Ramos (cell line): ENCODE measurements around the gene FGD5.

Experiments used
- in situ Hi-C: fragments of 300-500 bp; cut with MboI; formaldehyde crosslinking; loops from one replicate; pipeline ENCODE4 v1.14.3; 2022; ENCODE audit warnings: low sequenced_read_pairs; ENCODE audit not compliant: unreplicated experiment

The FGD5 gene

GRCh38 chr3:14821151-14821550 is 2.4 kb downstream of the FGD5 start:
- in situ Hi-C loops = no loop called here

- in situ Hi-C loops = no loop called here
Measured at GRCh38 chr3:14822134-14822533, 3.4 kb downstream of the FGD5 start.

- in situ Hi-C loops = no loop called here
Measured at GRCh38 chr3:14822670-14823390, 4.1 kb downstream of the FGD5 start.

DNA sequence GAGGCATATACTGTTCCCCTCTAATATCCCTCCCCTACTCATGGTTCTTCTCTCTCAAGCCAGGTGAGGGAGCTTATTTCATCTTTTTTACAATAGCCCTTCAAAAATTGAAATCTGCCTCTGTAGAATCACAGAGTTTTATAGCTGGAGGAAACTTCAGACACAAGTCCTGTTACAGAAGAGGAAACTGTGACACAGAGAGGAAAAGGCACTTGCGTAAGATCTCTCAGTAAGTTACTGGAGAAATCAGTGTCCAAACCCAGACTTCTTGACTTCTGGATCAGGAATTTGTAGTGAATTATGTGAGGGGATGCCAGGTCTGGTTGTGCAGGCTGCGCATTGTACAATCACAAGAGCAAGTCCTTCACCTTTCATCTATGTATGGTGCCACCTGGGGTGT is 4.6 kb downstream of the FGD5 start:
- in situ Hi-C loops = no loop called here

- in situ Hi-C loops = no loop called here
Measured at GRCh38 chr3:14823910-14824629, 5.3 kb downstream of the FGD5 start.

- in situ Hi-C loops = no loop called here
Measured at GRCh38 chr3:14824646-14825045, 5.9 kb downstream of the FGD5 start.

DNA sequence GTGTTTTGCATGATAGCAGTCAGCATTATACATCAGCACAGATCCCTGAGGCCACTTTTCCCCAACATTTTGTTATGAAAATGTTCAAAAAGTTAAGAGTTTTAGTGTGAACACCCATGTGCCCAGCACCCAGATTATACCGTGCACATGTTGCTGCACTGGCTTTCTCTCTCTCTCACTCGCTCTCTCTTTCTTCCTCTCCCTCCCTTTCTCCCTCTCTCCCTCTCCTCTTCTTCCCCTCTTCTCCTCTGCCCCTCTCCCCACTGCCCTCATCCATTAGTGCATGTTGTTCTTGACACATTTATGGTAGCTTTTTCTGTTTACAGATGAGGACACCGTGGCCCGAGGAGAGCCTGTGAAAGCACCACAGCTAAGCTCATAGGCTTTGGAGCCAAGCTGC is 7.3 kb downstream of the FGD5 start:
- in situ Hi-C loops = no loop called here

- in situ Hi-C loops = no loop called here
Measured at GRCh38 chr3:14827776-14828175, 9.0 kb downstream of the FGD5 start.

DNA sequence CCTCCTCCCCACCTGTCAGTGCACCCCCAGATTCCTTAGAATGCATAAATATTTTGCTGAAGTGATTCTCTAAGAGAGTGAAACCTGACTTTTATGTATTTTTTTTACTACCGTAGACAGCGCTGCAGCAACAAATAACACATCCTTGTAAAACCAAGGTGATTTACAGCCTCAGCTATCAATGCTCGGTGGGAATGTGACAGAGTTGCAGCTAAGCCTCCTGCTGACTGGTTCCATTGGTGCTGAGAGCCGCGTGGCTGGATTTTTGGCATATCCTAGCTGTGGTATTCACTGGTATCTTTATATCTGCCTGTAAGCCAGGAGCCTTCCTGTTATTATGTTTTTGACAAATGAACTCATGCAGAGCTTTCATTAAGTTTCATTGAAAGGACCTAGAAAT is 11.0 kb downstream of the FGD5 start:
- in situ Hi-C loops = no loop called here

DNA sequence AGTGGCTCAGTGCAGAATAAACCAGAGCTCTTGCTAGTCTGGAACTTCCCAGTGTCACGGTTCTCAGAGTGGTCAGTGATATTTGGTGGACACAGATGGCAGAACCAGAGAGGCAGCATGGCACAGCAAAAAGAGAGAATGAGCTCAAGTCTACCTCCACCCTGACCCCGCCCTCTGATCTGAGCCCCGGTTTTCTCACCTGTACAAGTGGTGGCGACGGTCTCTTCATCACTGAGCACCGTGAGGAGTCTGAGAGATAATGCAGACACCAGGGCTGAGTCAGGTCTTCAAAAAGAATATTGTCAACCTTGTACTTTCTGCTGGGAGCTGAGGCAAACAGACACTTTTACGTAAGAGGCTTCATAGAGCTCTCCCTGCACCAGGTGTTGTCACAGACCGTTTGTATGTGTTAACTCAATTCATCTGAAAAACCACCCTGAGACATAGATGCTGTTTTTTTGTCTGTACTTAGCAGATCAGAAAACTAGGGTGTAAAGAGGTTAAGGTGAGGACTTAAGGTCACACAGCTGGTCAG is 13.2 kb downstream of the FGD5 start:
- in situ Hi-C loops = no loop called here

GRCh38 chr3:14832975-14833722 is 14.4 kb downstream of the FGD5 start:
- in situ Hi-C loops = no loop called here

- in situ Hi-C loops = no loop called here
Measured at GRCh38 chr3:14834121-14834520, 15.4 kb downstream of the FGD5 start.

- in situ Hi-C loops = no loop called here
Measured at GRCh38 chr3:14834807-14835466, 16.2 kb downstream of the FGD5 start.

DNA sequence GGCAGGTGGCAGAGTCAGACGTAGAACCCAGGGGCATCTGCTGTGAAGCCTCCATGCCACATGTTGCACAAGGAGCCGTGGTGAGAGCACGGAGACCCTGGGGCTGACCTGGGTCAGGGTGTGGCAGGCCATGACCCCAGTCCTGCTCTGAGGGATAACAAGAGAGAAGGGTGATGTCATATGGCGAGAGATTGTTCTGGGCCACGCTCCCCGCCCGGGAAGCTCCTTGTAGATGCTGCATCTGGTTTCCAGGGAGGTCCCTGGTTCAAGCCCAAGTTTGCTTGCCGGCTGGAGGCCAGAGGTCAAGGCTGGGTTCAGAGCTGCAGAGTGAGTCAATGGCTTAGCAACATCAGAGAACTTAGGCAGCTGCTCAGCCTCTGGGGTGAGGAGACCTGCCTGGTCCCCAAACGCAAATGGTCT is 17.3 kb downstream of the FGD5 start:
- in situ Hi-C loops = no loop called here

GRCh38 chr3:14837186-14837877 is 18.6 kb downstream of the FGD5 start:
- in situ Hi-C loops = no loop called here

DNA sequence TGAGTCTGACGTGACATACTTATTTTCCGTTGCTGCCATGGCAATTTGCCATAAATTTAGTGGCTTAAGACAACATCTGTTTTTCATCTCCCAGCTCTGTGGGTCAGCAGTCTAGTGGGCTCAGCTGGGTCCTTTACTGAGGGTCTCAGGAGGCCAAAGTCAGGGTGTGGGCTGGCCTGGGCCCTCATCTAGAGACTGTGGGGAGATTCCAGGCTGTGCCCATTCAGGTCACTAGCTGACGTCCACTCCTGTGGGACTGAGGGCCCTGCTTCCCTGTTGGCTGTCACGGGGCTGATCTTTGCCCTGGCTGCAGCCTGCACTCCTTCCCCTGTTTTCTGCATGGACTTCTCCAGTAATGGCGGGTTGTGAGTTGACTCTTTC is 19.1 kb downstream of the FGD5 start:
- in situ Hi-C loops = no loop called here

DNA sequence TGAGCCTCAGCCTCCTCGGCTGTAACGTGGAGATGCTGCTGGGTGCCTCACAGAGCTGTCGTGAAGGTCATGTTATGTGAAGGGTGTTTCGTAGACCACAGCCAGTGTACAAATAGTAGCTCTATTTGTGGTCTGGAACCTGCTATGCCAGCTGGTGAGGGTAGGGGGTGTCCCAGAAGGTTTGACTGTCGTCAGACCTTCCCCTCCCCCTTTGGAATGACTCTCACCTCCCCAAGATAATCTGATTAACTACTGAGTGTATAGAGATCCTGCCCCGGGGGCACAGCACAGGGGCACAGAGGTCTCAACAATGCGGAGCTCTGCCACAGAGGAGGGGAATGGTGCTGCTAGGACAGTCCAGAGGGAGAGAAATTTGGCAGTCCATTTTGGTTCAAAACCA is 20.5 kb downstream of the FGD5 start:
- in situ Hi-C loops = no loop called here

DNA sequence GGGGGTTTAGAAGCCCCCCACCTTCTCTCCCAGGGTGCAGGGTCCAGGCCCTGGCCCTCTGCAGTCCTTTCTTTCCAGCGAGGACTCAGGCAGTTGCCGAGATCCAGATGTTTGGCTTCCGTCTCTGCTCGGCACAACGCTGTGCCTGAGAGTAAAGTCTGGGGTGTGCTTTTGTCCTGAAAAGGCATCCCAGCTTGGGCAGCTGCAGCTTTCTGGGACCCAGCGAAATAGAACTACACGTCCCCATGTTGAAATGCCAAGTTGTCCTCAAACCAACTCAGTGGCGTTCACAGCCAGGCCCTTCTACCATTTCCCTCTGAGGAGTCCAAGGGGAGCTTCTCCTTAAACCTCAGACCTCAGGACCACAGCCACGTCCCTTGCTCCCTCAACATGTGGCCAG is 23.1 kb downstream of the FGD5 start:
- in situ Hi-C loops = no loop called here

DNA sequence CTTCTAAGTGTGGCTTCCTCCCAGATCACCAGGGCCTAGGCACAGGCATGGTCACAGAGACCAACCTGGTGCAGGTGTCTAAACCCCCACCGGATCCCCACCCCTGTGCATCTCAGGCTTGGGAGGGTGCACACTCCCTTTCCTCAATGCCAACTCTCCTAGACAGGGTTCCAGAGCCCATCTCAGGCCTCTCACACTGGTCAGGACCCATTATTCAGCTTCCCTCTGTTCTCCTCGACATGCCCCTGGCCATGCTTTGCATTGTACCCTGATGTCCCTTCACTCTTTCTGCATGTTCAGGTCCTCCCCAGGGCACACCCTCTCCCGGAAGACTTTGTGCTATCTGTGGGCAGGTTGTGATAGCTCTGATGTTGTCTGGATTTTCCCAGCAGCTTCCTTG is 23.5 kb downstream of the FGD5 start:
- in situ Hi-C loops = no loop called here

- in situ Hi-C loops = no loop called here
Measured at GRCh38 chr3:14843321-14843720, 24.6 kb downstream of the FGD5 start.
